Glomerular visceral epithelial cell (primary cell): Measurements from ENCODE around the gene MUC12.
A peak's percentile ranks its signal among the peaks of the same experiment; 100 is the strongest.
"Not testable (repeated sequence)": the region's sequence is repeated elsewhere in the genome, so short reads cannot be mapped to it uniquely, and the experiment has no call there.

ENCODE experiments used
- DNase-seq: peaks from one replicate; pipeline ENCODE4 v3.0.0-alpha.2; 2016; ENCODE audit errors: extremely low spot score

The MUC12 gene

GRCh38 chr7:100957832-100958421 is 11.4 kb upstream of the MUC12 start:
- DNase-seq: peak; percentile 20

- no peak for DNase-seq
Measured at GRCh38 chr7:100959894-100960293, 9.5 kb upstream of the MUC12 start.

GRCh38 chr7:100962537-100962936 is 6.8 kb upstream of the MUC12 start:
- no peak for DNase-seq

GRCh38 chr7:100963386-100963785 is 6.0 kb upstream of the MUC12 start:
- DNase-seq: no peak

- DNase-seq: no peak
Measured at GRCh38 chr7:100963874-100964273, 5.5 kb upstream of the MUC12 start.

GRCh38 chr7:100964630-100965029 is 4.7 kb upstream of the MUC12 start:
- DNase-seq: no peak

- no peak for DNase-seq
Measured at GRCh38 chr7:100965045-100965722, 4.2 kb upstream of the MUC12 start.

- peak; percentile 43 for DNase-seq
Measured at GRCh38 chr7:100965723-100966541, 3.4 kb upstream of the MUC12 start.

- DNase-seq: no peak
Measured at GRCh38 chr7:100966542-100967291, 2.6 kb upstream of the MUC12 start.

- DNase-seq: no peak
Measured at GRCh38 chr7:100967292-100967863, 2.0 kb upstream of the MUC12 start.

- no peak for DNase-seq
Measured at GRCh38 chr7:100968031-100968430, 1.3 kb upstream of the MUC12 start.

GRCh38 chr7:100968650-100969049 is 715 bp upstream of the MUC12 start:
- no peak for DNase-seq

GRCh38 chr7:100971111-100972001 is 2.0 kb downstream of the MUC12 start:
- DNase-seq: no peak

GRCh38 chr7:100972002-100972347 is 2.6 kb downstream of the MUC12 start:
- no peak for DNase-seq

GRCh38 chr7:100974021-100974420 is 4.7 kb downstream of the MUC12 start:
- DNase-seq: no peak

- no peak for DNase-seq
Measured at GRCh38 chr7:100975371-100975821, 6.0 kb downstream of the MUC12 start.

- DNase-seq: no peak
Measured at GRCh38 chr7:100978300-100978699, 8.9 kb downstream of the MUC12 start.

GRCh38 chr7:100983451-100984187 is 14.3 kb downstream of the MUC12 start:
- peak; percentile 24 for DNase-seq

GRCh38 chr7:100984241-100984918 is 15.0 kb downstream of the MUC12 start:
- not testable (repeated sequence) for DNase-seq
